ENCODE measurements around the gene PABPC5. TPM values are rescaled to one million over a fixed set of nuclear protein-coding genes. Genes with fewer than 3 reads are reported as not detected.

PABPC5 gene
- total and polyA plus RNA-seq, 10 of the 15 experiments (the other 5 are each of a cell fraction or from before 2014, with no cell fraction given), result not detected

- ChIA-PET CTCF (no interaction called here), POLR2A (no interaction called here), RAD21 (ENCODE audit: unreplicated experiment) (no interaction called here), SMC1A (ENCODE audit: uncharacterized antibody, unreplicated experiment) (no interaction called here)
- intact Hi-C loops (cut with micrococcal nuclease; ENCODE audit: unreplicated experiment) (no loop called here), in situ Hi-C loops (cut with MboI) (no loop called here)
- Histone ChIP-seq H3K27me3 (replicated peaks in 1 of 2; ENCODE audit: control insufficient read depth in 2 of 2, insufficient read depth in 2 of 2, low read length in 1 of 2) (no peaks in the 10 kb centered on the region), H2AFZ (ENCODE audit: control insufficient read depth, low read depth, low read length) (no peak overlapping the region), H3K9ac (ENCODE audit: control insufficient read depth, insufficient read depth, low read length) (no peak overlapping the region), H3K27ac (ENCODE audit: control insufficient read depth, insufficient read depth) (no peak overlapping the region), H4K20me1 (ENCODE audit: control insufficient read depth, insufficient read depth) (no peaks in the 10 kb centered on the region), H3K36me3 (ENCODE audit: control insufficient read depth in 2 of 2, insufficient read depth in 2 of 2, low read length in 1 of 2) (no peaks in the 10 kb centered on the region), H3K79me2 (ENCODE audit: control insufficient read depth, insufficient read depth, low read length) (no peaks in the 10 kb centered on the region), H3K4me1 (ENCODE audit: control insufficient read depth, insufficient read depth, low read length) (no peaks in the 10 kb centered on the region), H3K9me3 (replicated peaks; ENCODE audit: control insufficient read depth, insufficient read depth, low read length) (no peaks in the 10 kb centered on the region), H3K4me3 (no peak overlapping the region), H3K4me2 (ENCODE audit: control insufficient read depth, insufficient read depth) (no peak overlapping the region)
- TF ChIP-seq CEBPB (IDR thresholded peaks at IDR 0.05; ENCODE audit: borderline replicate concordance in 1 of 2, low read depth in 2 of 2, low read length in 2 of 2), result no peak
- TF ChIP-seq CTCF (IDR thresholded peaks at IDR 0.05 in 2 of 3, conservative IDR thresholded peaks at IDR 0.05 in 1 of 3; ENCODE audit: control insufficient read depth in 2 of 3, extremely low read depth in 1 of 3, insufficient read depth in 1 of 3, low read depth in 3 of 3, low read length in 3 of 3), result peak in 2 of 3 experiments; percentile 10 to 29; a peak in 2 of 6 replicates
- TF ChIP-seq RAD21 (IDR thresholded peaks at IDR 0.05; ENCODE audit: insufficient read depth, low read depth, low read length), result 0 out of 2 replicates have a peak, but pooled peaks have one; percentile 21
- DNase-seq (ENCODE audit: low read depth, low spot score), result no peak
- ATAC-seq, result peak; percentile 69
- no TSS peak for BruUV-seq (replicated peaks)
- FAIRE-seq, result no peak
- 38% methylated on average over 6 of the region's 6 CpGs for WGBS (ENCODE audit: insufficient coverage, insufficient replicate concordance, low lambda C conversion rate, missing lambda C conversion rate)
Observed at GRCh38 chrX:91414713-91415112, 19.9 kb upstream of the PABPC5 start.

GRCh38 chrX:91435395-91435794 lies 756 bp downstream of the PABPC5 start:
- Histone ChIP-seq H3K27ac (ENCODE audit: control insufficient read depth, insufficient read depth) (no peak overlapping the region), H3K9me3 (replicated peaks; ENCODE audit: control insufficient read depth, insufficient read depth, low read length) (no peaks in the 10 kb centered on the region; the same call in 2 of the 3 replicates), H2AFZ (ENCODE audit: control insufficient read depth, low read depth, low read length) (no peak overlapping the region), H3K4me3 (no peak overlapping the region), H3K36me3 (ENCODE audit: control insufficient read depth in 2 of 2, insufficient read depth in 2 of 2, low read length in 1 of 2) (no peaks in the 10 kb centered on the region), H3K27me3 (replicated peaks in 1 of 2; ENCODE audit: control insufficient read depth in 2 of 2, insufficient read depth in 2 of 2, low read length in 1 of 2) (no peaks in the 10 kb centered on the region), H3K4me2 (ENCODE audit: control insufficient read depth, insufficient read depth) (no peak overlapping the region), H3K79me2 (ENCODE audit: control insufficient read depth, insufficient read depth, low read length) (no peaks in the 10 kb centered on the region), H4K20me1 (ENCODE audit: control insufficient read depth, insufficient read depth) (no peaks in the 10 kb centered on the region), H3K4me1 (ENCODE audit: control insufficient read depth, insufficient read depth, low read length) (no peaks in the 10 kb centered on the region), H3K9ac (ENCODE audit: control insufficient read depth, insufficient read depth, low read length) (no peak overlapping the region)
- ChIA-PET POLR2A (no interaction called here), RAD21 (ENCODE audit: unreplicated experiment) (no interaction called here), SMC1A (ENCODE audit: uncharacterized antibody, unreplicated experiment) (no interaction called here), CTCF (no interaction called here)
- in situ Hi-C loops (cut with MboI), result no loop called here
- WGBS (ENCODE audit: insufficient coverage, insufficient replicate concordance, low lambda C conversion rate, missing lambda C conversion rate), result 53% methylated on average over 14 of the region's 14 CpGs
- FAIRE-seq, result no peak
- intact Hi-C loops (cut with micrococcal nuclease; ENCODE audit: unreplicated experiment), result loop anchor here (10.0 kb wide), 1 partner anchor 61 kb away; no protein-coding TSS in a partner anchor
- DNase-seq (ENCODE audit: low read depth, low spot score), result no peak
- ATAC-seq, result no peak
- BruUV-seq (replicated peaks), result no TSS peak
- TF ChIP-seq SUPT20H (IDR thresholded peaks at IDR 0.05; ENCODE audit: borderline replicate concordance, control insufficient read depth, low read depth, low read length) (no peak), BCL3 (IDR thresholded peaks at IDR 0.05; ENCODE audit: borderline replicate concordance, insufficient read depth, low read depth, low read length, poor library complexity, severe bottlenecking) (no peak), BCL11A (IDR thresholded peaks at IDR 0.05; ENCODE audit: low read depth, low read length) (no peak), WRNIP1 (IDR thresholded peaks at IDR 0.05; ENCODE audit: borderline replicate concordance, low read depth, low read length) (no peak), ZNF592 (IDR thresholded peaks at IDR 0.05) (no peak), ATF7 (IDR thresholded peaks at IDR 0.05; ENCODE audit: low read depth) (no peak)

Measured in GM12878 (cell line).